Panc1 (cell line): ENCODE results near the gene SPINK9.

ENCODE experiments used
- POLR2AphosphoS5 ChIP-seq: IDR thresholded peaks from 2 replicates; pipeline ENCODE4 v1.6.1; 2012; ENCODE audit warnings: mild to moderate bottlenecking, low read depth, low read length, moderate library complexity
- TF ChIP-seq, protein P1 (sequence below): fragments of 450-650 bp; IDR thresholded peaks from 2 replicates; pipeline ENCODE4 v1.5.1; 2017; ENCODE audit warnings: mild to moderate bottlenecking

DNA sequence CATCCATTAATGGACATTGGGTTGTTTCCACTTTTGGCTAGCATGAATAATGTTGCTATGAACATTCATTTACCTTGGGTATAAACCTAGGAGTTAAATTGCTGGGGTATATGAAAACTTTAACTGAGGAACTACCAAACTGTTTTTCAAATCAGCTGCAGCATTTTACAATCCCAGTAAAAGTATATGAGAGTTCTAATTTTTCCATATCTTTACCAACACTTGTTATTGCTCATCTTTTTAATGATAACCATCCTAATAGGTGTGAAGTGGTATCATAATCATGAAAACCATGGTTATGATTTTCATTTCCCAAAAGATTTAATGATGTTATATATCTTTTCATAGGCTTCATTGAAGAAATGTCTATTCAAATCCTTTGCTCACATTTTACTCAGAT, 32.9 kb downstream of the SPINK9 start:
- TF ChIP-seq, protein P1, sequence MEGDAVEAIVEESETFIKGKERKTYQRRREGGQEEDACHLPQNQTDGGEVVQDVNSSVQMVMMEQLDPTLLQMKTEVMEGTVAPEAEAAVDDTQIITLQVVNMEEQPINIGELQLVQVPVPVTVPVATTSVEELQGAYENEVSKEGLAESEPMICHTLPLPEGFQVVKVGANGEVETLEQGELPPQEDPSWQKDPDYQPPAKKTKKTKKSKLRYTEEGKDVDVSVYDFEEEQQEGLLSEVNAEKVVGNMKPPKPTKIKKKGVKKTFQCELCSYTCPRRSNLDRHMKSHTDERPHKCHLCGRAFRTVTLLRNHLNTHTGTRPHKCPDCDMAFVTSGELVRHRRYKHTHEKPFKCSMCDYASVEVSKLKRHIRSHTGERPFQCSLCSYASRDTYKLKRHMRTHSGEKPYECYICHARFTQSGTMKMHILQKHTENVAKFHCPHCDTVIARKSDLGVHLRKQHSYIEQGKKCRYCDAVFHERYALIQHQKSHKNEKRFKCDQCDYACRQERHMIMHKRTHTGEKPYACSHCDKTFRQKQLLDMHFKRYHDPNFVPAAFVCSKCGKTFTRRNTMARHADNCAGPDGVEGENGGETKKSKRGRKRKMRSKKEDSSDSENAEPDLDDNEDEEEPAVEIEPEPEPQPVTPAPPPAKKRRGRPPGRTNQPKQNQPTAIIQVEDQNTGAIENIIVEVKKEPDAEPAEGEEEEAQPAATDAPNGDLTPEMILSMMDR = no peak
- no peak for TF ChIP-seq POLR2AphosphoS5
